Left colon (tissue), 2 donors: Measurements from ENCODE around the gene GFY. TPM values are rescaled to one million over a fixed set of nuclear protein-coding genes. Genes with fewer than 3 reads are reported as not detected.
"Not testable (repeated sequence)": the region's sequence is repeated elsewhere in the genome, so short reads cannot be mapped to it uniquely, and the experiment has no call there.

Experiments used
- ATAC-seq: fragments of 200-7000 bp; cut with Tn5 transposase; one replicate; pipeline ENCODE4 v1.9.1; 2020; ENCODE audit warnings: mild to moderate bottlenecking, moderate library complexity
- DNase-seq, 2 donors: peaks; one replicate each; pipeline ENCODE4 v3.0.0-alpha.2; 2020
- intact Hi-C, 2 donors: fragments of 100-400 bp; cut with DNase I in 1 of 2; cut with micrococcal nuclease in 1 of 2; formaldehyde crosslinking; loops; one replicate each; pipeline versions ENCODE4 v1.11.2 to v1.14.0; 2022; cut with DNase I, micrococcal nuclease
- total RNA-seq, 2 donors: library from RNA; stranded (reverse); fragmentation: NEBNext Ultra II Directional; extraction: Animal tissue kit (Norgen Biotek cat#: 25700); gene quantifications; one replicate each; pipeline ENCODE4 v1.2.1, GENCODE V29; 2021
- donor health status: DM: no; HTN: no; CAD: no.
- donor health status: DM: yes; HTN: yes; CAD: no.

GFY gene
- total RNA-seq, 2 donors from 2014 or later: not detected

DNA sequence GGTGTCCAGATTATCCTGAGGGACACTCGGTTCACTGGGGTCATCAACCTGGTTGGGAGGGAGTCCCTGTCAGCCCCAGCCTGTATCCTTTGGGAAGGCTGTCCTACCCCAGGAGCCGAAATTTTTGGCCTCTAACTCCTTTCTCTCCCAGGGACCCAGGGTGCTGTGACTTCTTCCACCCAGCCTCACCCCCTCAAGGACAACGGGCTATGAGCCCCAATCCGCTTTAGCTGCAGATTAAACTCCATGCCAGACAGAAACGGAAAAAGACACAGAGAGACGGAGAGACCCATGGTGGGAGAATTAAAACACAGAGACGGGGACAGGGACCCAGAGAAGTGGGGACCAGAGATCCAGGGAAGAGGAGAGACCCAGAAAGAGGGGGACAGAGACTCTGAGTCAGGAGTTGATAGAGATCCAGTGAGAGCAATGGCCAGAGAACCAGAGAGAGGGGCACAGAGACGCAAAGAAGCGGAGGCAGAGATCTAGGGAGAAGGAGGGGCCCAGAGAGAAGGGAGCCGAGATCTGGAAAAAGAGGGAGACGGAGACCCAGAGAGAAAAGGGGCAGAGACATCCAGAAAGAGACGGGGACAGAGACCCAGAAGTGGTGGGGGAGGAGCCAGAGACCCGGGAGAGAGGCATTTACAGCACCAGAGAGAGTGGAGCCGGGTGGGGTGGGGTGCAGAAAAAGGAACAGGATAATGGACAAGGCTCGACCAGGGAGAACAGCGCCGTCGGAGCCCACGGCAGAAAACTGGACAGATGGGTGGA is 15.4 kb downstream of the GFY start:
- ATAC-seq (no peak), DNase-seq (no peak)
- intact Hi-C loops: loop anchor here in 1 of 2 donors (5.0 kb wide), 1 partner anchor 48 kb away; no protein-coding TSS in a partner anchor

DNA sequence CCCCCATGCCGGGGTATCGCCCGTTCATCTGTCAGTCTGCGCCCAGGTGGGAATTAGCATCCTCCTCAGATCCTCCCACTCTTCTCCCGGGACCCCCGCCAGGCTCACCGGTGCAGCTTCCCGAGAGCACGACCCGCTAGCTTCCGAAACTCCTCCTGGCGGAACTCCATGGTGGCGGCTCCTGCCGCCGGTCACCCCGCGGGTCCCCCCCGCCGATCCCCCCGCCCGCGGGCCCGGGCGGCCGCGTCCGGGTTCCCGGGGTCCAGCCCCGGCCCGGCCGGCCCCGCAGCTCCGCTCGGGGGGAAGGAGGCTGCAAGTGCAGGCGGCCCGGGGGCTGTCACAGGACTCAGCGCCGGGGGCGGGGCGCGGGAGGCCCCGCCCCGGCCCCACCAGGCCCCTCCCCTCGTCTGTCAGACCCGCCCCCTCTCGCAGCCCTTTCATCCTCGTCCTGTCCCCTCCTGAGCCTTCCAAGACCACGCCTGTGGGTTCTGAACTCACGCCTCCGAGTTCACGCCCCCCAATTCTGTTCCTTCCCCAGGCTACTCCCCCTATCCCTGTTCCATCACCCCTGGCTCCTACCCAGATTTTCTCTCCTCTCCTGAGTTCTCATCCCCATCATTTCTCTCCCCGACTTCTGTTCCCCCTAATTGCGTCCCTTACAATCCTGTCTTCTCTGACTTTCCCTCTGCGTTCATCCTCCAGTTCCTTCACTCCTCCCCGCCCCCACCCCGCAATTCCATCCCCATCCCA is 16.2 kb downstream of the GFY start, which contains the start of gene SLC17A7:
SLC17A7 (minus strand) TSS at position 318 of the 750 bp plus-strand sequence; CDS start at position 170, 148 bp downstream.
- intact Hi-C loops: loop anchor here in 1 of 2 donors (5.0 kb wide), 1 partner anchor 49 kb away; no protein-coding TSS in a partner anchor
- peak in 1 of 2 donors; percentile 49 for DNase-seq
- no peak for ATAC-seq

DNA sequence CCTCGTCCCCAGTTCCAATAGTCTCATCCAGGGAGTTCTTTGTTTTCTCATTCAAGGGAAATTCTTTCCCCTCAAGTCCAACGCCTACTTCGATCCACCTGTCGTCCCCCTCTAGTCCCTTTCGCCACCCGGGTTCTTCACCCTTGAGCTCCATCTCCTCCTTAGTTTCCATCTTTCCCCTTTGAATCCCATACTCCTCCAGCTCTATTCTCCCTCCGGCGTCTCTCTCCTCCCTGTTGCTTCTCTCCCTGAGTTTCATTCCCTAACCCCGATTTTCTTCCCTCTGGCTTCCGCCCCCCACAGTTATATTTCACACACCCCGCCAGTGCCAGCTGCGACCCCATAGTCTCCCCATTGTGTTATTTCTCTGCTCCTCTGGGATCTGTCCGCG is 16.8 kb downstream of the GFY start:
- intact Hi-C loops: loop anchor here in 1 of 2 donors (5.0 kb wide), 1 partner anchor 50 kb away; no protein-coding TSS in a partner anchor
- ATAC-seq: no peak

DNA sequence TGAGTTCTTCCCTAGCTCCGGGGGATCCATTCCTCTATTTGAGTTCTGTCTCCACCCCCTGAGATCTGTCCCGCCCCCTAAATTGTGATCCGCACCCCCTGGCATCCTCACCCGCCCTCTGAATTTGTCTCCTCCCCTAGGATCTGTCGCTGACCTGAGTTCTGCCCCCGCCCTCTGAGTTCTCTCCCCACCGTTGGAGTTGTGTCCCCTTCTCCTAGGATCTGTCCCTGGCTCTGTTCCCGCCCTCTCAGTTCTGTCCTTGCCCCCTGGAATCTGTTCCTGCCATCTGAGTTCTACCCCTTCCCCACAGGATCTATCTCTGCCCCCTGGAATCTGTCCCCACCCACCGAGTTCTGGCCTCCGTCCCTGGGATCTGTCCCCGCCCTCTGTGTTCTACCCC is 17.2 kb downstream of the GFY start:
- intact Hi-C loops: loop anchor here in 1 of 2 donors (5.0 kb wide), 1 partner anchor 50 kb away; no protein-coding TSS in a partner anchor
- no peak for ATAC-seq
- DNase-seq: peak in 1 of 2 donors; percentile 48

More for the DNA sequence above, 16.8 kb downstream of the GFY start:
- no peak for DNase-seq

DNA sequence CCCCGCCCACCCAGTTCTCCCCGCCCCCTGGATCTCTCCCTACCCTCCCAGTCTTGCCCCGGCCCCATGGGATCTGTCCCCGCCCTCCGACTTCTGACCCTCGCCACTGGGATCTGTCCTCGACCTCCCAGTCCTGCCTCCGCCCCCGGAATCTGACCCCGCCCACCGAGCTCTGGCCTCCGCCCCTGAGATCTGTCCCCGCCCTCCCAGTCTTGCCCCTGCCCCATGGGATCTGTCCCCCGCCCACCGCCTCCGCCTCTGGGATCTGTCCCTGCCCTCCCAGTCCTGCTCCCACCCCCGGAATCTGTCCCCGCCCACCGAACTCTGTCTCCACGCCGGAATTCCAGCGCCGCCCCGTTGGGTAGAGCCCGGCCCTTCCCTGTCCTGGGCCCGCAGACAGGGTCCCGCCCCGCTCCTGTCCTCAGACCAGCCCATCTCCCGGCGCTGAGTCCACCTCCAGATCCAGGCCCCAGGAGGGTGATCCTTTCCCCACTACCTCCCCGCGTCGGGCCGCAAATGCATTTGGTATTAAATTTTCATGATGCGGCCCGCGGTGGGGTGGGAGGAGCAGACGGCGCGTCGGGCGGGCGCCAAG is 17.7 kb downstream of the GFY start:
- DNase-seq: peak; percentile 95 to 96
- ATAC-seq: peak; percentile 80
- intact Hi-C loops: loop anchor here in 1 of 2 donors (5.0 kb wide), 1 partner anchor 51 kb away; no protein-coding TSS in a partner anchor

DNA sequence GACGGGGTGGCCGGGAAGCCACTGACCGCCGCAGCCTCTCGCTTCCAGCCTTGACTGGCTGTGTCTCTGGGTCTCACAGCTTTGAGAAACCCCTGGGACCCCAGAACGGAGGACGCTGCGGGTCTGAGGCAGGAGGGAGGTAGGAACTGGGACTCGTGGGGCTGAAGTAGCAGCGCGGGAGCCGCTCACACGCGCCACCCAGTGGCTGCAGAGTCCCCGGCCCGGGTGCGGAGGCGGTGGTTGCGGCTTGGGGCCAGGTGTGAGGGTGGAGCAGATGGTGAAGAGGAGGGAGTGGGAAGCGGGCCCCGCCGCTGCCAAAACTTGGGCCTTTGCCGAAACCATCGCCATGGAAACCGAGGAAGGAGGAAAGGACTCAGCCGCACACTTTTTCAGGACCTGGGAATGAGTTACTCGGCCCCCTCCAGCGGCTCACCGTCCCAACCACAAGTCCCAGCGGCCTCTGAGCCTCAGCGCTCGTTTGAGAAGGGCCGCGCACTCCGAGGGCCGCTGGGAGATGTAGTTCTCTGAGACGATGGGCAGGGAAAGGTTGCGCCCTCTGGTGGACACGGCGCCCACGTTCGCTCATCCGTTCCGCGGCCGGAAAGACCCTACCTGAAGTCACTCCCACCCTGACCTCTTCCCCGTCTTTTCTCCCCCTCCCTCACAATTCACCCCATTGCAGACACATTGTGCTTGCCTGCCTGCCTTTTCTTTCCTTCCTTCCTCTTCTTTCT is 18.3 kb downstream of the GFY start:
- DNase-seq (peak; percentile 93 to 96), ATAC-seq (peak; percentile 87)
- intact Hi-C loops: loop anchor here in 1 of 2 donors (5.0 kb wide), 1 partner anchor 51 kb away; no protein-coding TSS in a partner anchor

DNA sequence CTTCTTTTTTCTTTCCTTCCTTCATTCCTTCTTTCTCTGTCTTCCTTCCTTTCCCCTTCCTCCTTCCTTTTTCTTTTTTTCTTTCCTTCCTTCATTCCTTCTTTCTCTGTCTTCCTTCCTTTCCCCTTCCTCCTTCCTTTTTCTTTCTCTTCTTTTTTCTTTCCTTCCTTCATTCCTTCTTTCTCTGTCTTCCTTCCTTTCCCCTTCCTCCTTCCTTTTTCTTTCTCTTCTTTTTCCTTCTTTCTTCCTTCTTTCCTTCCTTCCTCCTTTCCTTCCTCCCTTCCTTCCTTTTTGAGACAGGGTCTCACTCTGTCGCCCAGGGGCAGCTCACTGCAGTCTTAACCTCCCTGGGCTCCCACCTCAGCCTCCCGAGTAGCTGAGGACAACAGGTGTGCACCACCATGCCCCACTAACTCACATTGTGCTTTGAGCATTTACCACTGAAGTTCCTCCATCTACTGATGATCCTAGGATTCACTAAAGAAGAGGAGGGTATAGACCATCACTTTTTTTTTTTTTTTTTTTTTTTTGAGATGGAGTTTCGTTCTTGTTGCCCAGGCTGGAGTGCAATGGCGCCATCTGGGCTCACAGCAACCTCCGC is 19.0 kb downstream of the GFY start:
- DNase-seq, ATAC-seq: not testable (repeated sequence)
- intact Hi-C loops: loop anchor here in 1 of 2 donors (5.0 kb wide), 1 partner anchor 52 kb away; no protein-coding TSS in a partner anchor

DNA sequence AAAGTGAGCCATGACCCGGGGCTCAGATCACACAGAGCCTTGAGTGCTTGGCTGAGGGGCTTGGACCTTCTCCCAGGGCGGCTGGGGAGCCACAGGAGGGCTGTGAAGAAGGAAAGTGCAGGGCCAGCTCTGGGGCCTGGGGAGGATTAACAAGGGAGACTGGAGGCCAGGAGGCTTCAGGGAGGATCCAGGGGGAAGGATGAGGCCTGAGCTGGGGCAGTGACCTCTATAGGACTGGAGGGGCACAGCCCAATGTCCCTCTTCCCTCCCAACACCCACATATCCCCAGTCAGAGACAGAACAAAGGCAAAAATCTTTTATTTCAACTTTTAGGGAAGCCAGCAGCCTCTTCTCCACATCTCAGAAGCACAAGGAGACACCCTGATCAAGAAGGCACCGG is 20.8 kb downstream of the GFY start:
- intact Hi-C loops: no loop called here
- no peak for ATAC-seq
- no peak for DNase-seq

DNA sequence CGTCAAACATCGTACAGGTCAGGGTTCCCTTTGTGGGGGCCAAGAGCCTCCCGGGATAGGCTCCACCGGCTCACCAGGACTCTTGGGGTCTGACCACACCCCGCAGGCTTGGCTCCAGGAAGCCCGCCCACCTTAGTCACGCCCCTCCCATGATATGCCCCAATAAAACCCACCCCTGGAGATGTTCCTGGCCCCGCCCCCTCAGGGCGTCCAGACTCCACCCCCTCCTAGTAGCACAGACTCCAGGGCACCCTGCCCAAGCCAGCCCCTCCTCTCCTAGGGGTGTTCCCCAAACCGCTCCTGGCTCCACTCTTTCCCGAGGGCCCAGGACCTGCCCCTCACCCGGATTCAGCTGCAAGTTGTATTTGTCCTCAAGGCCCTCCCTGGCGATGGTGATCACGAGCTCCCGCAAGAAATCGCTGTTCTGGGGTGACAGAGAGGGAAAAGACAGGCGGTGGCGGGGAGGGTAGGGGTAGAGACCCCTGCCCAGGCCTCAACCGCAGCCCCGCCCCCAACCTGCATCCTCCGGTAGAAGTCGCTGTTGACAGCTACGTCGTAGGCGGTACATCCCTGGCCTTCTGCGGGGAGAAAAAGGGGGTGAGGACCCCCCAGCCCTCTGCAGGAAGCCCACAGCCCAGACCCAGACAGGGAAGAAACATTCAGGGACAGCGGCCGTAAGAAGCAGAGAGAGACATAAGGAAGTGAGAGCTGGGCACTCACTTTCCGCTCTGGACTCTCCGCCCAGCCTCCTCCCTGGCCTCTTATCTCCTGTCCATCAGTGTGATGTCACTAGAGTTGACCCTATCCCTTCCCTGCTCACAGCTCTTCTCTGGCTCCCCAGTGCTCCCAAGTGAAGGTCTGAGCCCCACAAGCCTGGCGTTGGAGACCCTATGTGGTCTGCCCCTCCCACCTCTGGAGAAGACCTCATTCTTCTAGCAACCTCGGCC is 22.6 kb downstream of the GFY start:
- DNase-seq (peak in 1 of 2 donors; percentile 41), ATAC-seq (no peak)
- intact Hi-C loops: no loop called here

DNA sequence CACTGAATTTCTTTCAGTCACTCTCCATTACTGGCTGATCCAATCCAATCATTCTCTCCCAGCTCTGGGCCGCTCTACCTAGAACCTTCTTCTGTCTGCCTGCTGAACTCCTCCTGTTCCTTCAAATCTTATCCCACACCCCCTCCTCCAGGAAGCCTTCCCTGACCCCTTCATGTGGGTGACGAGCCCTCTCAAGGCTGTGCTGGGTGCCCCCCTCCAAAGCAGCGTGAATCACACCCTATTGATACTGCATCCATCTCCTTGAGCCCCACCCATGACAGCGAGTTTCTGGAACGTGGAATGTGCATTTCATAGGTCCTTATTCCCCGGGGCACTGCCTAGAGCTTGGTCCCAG is 23.2 kb downstream of the GFY start:
- intact Hi-C loops: no loop called here
- ATAC-seq (no peak), DNase-seq (no peak)

DNA sequence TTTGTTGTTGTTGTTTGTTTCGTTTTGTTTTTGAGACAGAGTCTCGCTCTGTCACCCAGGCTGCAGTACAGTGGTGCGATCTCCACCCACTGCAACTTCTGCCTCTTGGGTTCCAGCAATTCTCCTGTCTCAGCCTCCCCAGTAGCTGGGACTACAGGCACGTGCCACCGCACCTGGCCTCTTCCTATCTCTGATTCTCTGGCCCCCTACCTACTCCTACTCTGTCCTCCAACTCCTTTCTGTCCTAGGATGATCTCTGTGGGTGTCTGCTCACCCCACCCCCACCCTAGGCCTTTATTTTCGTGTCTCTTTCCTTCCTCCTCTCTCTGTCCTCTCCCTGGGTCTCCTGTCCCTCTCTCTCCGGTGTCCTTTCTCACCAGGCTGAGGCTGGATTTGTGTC is 25.2 kb downstream of the GFY start:
- intact Hi-C loops: no loop called here
- ATAC-seq (no peak), DNase-seq (no peak)

DNA sequence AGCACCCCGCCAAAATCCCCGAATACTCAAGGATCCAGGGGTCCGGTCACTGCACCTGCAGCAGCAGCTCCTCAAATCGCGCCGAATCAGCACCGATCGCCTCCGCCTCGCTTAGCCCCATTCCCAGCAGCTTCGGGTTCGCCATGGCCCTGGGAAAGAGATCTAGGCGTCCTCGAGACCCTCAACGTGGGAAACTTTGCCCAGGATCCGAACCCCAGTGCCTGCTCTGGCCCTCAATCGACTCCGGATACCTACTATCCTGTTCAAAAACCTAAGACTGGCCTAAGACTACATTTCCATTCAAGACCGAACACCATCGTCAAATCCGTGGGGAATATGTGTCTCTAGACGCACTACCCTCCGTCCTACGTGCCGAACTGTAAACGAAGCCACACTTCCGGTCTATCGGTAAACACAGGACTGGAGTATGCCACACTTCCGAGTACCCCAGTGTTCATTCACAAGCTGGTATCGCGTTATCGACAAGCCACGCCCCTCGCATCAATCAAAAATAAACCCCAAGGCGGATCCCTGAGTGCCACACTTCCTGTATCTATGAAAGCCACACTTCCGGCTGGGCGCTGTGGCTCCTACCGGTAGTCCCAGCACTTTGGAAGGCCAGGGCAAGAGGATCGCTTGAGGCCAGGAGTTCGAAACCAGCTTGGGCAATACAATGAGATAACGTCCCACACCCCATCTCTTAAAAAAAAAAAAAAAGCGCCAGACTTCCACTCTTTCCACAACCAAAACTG is 26.4 kb downstream of the GFY start, which contains the start of gene PIH1D1:
PIH1D1 (minus strand) TSS at position 385 of the 752 bp plus-strand sequence; CDS start at position 145, 240 bp downstream.
- ATAC-seq (peak; percentile 77), DNase-seq (peak; percentile 98)
- intact Hi-C loops: no loop called here

DNA sequence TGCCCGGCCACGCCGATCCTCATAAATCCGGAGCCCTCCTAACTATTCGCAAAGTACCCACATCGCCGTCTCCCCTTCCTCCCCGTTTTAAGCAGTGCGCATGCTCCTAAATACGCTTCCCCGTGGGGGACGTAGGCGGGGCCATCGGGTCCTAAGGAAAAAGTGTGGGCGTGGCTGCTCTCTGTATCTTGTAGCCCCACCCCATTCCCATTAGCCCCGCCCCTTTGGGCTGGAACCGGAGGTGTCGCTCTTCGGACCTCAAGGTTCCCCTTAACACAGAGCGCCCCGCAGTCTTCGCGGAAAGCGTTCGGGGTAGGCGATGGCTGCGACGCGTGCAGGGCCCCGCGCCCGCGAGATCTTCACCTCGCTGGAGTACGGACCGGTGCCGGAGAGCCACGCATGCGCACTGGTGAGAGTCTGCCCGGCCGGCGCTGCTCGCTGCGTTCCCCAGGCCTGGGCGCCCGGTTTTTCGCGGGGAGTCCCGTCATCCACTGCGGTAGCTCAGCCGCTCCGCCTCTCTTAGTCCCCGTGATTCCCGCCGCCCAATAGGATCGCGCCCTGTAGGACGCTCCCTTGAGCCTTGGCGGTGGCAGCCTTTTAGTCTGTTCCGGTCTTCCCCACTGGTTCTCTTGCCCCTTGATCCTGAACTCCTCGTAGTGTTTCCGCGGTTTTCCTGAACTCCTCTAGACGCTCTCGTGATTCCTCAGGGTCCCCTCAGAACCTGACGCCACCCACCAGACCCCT is 28.0 kb downstream of the GFY start, which contains the start of gene ALDH16A1:
ALDH16A1 (plus strand) TSS at position 213 of the 744 bp plus-strand sequence; CDS start at position 320, 107 bp downstream.
- peak; percentile 84 for ATAC-seq
- intact Hi-C loops: no loop called here
- peak; percentile 98 to 99 for DNase-seq

DNA sequence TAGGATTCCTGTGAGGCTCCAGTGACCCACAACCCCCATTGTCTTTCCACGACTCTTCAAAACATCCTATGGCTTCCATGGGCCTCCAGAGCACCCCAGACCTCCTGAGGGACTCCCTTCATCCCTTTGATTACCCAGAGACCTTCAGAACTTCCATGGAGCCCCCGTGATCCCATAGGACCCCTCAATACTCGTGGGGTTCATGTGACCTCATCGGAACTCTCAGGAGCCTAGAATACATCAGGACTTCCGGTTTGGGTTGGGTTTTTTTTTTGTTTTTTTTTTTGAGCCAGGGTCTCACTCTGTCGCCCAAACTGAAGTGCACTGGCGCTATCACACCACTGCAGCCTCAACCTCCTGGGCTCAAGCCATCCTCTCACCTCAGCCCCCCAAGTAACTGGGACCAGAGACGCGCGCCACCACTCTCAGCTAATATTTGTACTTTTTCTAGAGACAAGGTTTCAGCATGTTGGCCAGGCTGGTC is 28.6 kb downstream of the GFY start:
- DNase-seq: no peak
- intact Hi-C loops: no loop called here
- ATAC-seq: no peak

DNA sequence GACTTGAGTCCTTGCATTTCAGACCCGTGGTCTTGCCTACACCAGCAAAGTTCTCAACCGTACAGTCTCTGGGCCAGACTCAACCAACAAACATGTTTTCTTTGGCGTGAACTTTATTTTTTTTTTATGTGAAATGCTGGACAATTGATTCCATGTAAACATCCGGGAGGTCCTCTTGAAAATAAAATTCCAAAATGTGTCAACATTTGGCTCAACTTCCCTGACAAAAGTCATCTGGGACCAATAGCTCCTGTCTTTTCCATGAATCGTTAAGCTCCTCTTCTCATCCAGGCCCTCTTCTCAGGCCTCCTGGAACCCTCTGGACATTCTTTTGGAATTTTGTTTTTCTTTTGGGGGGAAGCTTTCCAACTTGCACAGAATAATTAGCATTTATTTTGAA is 30.6 kb downstream of the GFY start:
- DNase-seq (no peak), ATAC-seq (no peak)
- intact Hi-C loops: no loop called here
